IPS-NIHi11 (cell line): ENCODE data around the gene ASPN.
"Not testable (repeated sequence)": the region's sequence is repeated elsewhere in the genome, so short reads cannot be mapped to it uniquely, and the experiment has no call there.

Experiments
- DNase-seq: peaks from one replicate; pipeline ENCODE4 v3.0.0; 2012; ENCODE audit warnings: mixed read lengths, low spot score

Gene ASPN

DNA sequence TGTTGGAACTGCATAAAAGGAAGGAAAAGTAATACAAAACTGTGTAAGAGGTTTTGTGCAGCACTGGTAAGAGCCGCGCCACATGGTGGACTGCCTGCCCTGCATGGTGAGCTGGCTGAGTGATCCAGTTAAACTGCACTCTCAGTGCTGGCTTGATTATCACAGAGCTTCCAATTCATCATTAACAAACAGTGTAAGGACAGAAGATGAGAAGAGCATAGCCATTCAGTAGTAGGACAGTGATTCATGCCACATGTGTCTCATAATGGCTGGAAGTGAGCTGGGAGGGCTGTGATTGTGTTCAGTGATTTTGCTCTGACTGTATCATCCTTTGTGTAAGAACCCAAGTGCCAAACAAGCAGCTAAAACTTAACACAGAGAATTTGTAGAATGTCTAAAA, 14.1 kb downstream of the ASPN start:
- DNase-seq, result no peak

DNA sequence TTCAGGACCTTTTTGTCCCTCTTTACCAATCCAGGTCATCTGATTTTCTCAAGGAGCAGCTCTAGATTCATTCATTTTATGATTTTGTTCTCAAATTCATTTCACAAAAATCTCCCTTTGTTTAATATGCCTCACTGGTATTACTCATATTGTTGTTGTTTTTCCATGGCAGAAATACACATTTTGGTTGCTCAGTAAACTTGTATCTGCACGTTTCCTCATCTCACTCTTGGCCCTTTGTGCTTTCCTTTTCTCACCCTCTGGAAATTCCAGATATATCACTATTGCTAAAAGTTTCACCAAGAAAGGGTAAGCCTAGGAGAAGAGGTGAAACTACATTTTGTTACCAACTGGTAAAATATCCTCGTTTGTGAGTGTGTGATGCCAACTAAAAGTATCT, 14.8 kb downstream of the ASPN start:
- no peak for DNase-seq

DNA sequence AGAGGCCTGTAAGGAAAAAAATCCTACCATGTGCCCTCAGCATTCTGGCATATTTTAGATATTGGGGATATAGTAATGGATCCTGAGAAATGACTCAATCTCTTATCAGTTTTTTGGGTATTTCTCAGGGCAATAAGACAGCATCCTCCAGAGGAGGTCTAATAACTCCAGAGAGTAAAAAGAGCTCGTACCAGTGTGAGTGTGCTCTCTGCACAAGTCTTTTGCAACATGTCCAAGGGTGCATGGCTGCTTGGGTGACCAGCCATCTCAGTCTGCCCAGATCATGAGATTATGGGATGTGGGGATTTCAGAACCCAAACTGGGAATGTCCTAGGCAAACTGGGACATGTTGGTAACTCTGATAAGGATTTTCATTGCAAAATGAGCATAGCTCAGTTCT, 15.3 kb downstream of the ASPN start:
- no peak for DNase-seq

DNA sequence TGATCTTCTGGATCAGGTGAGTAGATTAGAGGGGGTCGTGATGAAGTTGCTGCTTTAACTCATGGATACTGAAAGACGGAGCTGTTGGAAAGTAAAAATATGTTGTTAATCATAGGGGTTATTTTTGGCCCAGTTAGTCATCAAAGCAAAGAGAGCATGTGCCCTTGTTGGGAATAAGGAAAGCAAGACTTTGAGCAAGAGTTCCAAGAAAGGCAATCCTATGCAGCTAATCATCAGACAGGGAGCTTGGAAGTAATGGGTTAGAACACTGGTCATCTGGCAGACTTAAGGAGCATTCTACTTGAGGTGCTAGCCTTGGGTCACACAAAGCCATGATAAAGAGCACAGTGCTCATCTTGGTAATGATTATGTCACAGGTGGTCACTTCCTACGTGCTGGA, 18.3 kb downstream of the ASPN start:
- DNase-seq, result no peak

DNA sequence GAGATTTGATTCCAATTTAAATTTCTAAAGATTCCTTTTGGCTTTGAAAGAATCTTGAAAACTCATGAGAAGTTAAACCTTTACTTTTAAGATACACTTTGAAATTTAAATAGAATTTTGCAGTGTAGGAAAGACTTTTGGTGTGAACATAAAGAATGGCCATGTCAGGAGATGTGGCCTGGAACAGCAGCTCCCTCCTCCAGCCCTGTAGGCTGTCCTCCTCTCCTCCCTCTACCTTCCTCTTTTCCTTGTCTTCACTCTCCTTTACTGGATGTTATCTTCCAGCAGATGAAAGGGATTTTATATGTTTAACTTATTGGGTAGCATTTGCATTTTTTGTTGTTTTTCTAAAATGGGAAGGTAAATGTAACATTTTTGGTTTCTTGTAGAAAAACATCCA, 18.9 kb downstream of the ASPN start:
- DNase-seq, result no peak

DNA sequence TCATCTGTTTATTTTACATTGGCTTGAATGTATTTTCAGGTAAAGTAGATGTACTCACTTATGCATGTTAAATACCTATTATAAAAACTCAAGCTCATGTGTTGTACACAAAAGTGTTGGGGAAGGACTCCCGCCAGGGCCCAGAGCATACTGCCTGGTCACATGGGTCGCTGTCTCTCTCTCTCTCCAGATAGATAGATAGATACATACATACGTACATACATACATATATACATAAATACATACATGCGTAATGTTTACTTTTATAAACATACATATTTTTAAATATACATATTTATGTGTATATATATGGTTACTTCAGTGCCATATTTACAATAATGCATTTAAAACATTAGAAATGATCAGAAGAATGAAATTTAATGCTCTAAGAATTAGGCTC, 24.7 kb downstream of the ASPN start:
- no peak for DNase-seq

DNA sequence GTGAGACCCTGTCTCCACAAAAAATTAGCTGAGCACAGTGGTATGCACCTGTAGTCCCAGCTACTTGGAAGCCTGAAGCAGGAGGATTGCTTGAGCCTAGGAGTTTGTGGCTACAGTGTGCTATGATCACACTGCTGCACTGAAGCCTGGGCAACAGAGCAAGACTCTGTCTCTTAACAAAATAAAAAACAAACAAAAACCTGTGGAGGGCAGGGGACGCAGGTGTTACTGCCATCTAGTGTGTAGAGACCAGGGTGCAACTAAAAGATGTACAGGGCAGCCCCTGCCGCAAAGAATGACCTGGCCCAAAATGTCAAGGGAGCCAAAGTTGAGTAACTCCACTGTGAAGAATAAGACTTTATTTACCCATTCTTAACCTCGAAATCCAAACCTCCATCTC, 27.1 kb downstream of the ASPN start:
- DNase-seq, result peak; percentile 37

DNA sequence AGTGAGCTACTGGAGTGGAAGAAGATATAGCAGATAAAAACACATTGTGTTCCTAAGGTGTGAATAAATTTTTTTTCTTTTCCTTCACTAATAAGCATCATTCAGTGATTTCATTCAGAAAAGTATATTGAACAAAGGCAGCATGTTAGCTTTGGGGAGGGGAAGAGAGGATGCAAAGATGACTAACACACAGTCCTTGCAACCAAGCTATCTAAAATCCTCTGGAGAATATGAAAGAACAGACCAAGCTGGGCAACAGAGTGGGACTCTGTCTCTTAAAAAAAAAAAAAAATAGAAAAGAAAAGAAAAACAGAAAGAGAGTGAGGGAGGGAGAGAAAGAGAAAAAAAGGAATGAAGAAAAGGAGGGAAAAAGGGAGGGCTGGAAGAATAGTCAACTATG, 35.8 kb downstream of the ASPN start:
- DNase-seq, result no peak

DNA sequence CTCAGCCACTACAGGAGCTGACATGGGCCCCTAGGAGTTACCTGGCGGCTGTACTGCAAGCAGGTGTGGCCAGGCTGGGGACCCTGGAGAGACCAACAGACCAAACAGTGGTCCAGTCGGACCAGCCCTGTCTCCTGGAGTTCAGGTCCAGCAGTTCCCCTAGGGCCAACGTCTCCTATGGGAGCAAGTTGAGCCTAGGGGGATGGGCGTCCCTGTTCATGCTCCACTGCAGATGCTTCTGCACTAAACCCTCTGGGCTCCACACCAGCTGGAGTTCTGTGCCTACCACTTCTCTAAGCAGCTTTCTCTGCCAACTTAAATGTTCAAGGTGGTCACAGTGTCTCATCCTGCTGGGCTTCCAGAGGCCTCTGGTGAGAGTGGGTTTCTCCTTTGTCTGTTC, 37.5 kb downstream of the ASPN start:
- no peak for DNase-seq

DNA sequence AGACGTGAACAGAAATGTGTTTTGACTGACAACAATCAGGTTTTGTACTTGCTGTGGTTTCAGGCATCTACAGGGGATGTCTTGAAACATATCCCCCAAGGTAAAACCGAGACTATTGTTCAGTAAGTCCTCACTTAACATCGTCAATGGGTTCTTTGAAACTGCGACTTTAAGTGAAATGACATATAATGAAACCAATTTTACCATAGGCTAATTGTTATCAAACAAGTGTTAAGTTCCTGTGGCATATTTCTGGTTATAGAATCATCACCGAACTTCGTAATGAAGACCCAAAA, 41.6 kb downstream of the ASPN start:
- DNase-seq, result no peak

DNA sequence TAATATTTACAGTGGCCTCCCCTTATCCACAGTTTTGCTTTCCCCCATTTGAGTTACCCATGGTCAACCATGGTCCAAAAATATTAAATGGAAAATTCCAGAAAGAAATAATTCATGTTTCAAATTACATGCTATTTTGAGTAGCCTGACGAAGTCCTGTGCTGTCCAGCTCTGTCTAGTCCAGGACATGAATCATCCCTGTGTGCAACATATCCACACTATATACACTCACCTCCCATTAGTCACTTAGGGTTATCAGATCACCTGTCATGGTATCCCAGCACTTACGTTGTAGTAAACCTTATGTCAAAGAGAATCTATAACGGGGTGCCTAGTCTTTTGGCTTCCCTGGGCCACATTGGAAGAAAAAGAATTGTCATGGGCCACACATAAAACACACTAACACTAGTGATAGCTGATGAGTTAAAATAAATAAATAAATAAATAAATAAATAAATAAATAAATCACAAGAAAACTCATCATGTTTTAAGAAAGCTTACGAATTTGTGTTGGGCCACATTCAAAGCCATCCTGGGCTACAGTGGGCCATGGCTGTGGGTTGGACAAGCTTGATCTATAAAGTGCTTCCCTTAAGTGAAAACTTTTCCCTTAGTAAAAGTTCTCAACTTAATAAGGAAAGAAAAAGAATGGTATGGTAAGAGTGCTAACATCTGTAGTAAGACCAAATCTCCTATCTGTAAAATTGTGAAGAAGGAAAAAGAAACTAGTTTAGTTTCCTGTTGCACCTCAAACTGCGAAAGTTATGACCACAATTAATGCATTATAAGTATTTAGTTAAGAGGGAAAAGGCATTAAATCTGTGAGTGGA, 42.2 kb downstream of the ASPN start:
- DNase-seq, result no peak

DNA sequence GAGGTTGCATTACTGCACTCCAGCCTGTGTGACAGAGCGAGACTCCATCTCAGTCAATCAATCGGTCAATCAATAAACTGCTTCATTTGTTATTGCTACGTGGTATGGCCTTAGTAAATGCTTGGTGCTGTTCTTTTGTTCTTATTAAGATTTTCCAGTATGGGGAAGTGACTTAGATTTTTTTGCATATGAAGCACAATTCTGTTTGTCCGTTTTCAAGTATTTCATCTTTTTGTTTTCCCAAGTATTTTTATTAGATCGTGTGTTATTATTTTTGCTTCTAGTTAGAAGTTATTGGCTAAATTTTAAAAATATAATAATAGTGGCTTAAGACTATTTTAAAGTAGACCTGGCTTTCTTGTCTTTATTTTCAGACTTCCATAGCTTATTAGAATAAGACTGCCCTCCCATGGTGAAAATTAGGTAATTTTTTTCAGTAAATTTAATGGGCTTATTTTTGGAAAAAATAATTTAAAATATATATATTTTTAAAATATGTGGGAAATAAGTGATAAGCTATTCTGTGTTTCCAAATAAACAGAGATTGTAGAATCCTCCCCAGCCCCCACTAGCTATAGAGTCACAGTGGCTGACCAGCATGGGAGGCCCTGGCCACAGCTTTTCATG, 43.3 kb downstream of the ASPN start:
- no peak for DNase-seq

DNA sequence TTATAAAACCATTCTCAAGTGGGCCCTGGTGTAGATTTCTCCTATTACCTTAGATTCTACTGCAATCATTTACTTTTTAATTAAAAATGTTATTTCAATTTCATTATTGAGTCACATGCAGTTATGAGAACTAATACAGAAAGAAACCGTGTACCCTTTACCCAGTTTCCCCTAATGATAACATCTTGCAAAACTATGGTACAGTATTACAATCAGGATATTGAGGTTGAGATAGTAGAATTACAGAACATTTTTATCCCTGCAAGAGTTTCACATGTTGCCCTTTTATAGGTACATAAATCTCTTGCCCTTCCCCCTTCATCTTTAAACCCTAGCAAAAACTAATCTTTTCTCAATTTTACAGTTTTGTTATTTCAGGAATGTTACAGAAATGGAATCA, 47.0 kb downstream of the ASPN start:
- DNase-seq, result no peak

DNA sequence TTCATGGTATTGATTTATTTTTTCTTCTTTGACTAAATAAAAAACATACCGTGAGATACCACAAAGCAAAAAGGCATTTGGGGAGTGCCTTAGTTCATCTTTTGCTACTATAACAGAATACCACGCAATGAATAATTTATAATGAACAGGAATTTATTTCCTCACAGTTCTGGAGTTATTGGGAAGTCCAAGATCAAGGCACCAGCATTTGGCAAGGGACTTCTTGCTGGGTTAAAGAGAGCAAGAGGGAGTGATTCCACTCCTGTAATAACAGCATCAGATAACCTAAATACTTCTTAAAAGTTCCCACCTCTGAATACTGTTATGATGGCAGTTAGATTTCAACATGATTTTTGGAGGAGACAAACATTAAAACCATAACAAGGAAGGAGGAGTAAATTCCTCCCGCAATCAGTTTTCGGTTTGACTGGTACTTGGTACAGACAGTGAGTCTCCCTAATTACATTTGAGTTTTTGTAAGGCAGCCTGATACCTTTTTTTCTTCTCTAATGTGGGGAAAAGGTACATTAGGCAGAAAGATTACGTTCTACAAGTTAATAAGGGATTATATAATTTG, 49.2 kb downstream of the ASPN start:
- no peak for DNase-seq

DNA sequence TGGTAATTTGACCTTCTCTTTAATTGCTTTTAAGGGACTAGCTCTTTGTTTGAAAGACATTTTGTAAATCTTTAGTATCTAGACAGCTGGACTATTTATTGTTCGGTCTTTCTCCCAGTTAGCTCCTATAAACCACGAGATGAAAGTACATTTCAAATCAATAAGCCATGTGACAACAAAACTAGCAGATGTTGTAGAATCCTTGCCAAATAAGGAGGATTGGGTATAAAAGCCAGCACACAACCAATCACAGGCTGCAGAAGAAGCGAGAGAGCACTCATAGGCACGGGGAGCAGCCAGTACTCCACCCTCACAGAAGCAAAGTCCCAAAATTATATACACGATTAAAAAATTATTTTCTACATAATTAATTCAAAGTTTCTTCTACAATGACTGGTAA, 50.0 kb downstream of the ASPN start:
- DNase-seq, result no peak

DNA sequence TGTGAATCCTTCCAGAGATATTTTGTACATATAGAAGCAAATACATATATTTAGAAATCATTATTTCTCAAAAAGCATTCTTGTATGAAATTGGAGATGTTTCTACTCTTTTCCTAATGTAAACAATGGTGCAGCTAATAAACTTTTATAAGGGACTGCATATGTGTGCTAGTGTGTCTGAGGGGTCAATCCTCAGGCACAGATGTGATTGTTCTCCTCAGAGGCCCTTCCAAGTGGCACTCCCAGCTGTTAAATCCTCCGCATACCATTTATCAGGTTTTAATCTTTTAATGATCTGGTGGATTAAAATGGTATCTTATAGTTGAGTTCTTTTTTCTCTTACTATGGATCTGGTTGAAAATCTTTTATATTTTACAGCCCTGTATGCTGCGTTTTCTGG, 52.5 kb downstream of the ASPN start:
- DNase-seq, result no peak

DNA sequence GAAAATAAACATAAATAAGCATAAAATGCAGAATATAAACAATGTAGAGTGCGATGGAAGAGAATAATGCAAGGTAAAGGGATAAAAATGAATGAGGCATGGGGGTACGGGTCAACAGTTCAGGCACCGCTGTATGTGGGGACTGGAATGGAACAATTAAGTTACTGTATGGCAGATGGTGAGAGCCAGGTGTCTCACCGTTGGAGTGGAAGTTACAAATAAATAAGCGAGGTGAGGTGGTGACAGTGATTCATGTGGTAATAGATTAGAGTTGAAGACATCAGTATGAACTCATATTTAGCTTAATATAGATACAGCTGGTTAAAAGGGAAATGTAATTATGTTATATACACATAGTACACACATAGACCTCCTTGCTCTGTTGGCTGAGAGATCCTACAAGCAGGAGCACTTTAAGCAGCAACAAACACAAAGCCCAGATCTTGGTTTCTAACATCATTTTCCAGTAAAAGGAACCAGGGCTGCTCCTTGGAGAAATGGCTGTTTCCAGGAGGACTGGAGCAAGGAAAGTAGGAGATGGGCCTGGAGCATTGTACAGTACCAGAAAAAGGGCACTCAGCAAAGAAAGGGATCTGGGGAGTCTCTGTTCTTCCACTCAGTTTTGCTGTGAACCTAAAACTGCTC, 55.7 kb downstream of the ASPN start:
- DNase-seq, result no peak

DNA sequence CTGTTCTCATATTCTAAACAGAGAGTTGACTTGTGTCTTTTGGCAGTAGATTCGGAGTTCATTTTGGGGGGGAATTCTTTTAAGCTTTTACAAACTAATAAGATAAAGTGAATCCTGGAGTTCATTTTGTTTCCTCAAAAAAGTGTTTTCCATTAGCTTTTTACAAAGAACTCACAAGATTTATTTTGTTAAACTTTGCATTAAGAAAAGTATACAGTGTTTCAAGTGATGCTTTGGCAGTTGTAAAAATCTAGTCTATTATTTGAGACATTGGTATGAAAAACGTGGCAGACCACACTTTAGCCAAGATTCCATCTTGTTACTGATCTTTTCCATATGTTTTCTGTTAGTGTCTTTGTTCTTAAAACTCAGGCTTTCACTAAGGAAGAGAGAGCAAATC, 56.8 kb downstream of the ASPN start:
- no peak for DNase-seq

DNA sequence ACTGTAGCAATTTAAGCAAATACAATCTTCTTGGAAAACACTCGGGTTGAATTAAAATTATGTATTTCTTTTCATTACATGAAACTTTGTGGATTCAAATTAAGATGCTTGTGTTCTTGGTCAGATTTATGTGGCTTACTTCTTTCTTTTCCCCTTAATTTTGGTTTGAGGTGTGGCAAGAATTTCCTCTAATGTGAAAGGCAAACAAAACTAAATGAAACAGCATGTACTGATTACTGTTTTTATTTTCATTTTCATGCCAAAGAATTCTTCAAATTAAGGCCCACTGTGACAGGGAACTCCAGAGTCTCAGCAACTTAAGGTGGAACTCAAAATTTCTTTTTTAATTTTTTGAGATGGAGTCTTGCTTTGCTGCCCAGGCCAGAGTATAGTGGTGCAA, 58.0 kb downstream of the ASPN start, which contains the start of gene OMD:
TSS of gene OMD (minus strand) at position 132 of the 400 bp plus-strand sequence. CDS start 6,913 bp downstream, outside the sequence.
- no peak for DNase-seq

DNA sequence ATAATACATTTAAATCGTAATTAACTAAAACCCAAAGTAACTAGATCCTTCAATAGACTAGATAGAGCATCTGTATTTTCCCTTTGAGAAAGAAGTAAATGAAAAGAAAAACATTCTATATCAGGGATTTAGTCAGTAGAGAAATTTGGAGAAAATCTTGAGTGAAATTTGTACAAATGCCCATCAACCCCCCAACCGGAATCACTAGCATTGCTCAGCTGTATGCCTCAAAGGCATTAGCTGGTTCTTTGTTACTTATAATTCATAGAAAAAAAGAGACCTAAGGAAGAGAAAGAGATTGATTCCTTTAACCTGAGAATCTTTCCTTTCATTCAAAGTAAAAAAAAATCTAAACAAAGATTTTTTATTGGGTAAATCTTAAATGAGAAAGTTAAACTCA, 58.7 kb downstream of the ASPN start:
- DNase-seq, result no peak

DNA sequence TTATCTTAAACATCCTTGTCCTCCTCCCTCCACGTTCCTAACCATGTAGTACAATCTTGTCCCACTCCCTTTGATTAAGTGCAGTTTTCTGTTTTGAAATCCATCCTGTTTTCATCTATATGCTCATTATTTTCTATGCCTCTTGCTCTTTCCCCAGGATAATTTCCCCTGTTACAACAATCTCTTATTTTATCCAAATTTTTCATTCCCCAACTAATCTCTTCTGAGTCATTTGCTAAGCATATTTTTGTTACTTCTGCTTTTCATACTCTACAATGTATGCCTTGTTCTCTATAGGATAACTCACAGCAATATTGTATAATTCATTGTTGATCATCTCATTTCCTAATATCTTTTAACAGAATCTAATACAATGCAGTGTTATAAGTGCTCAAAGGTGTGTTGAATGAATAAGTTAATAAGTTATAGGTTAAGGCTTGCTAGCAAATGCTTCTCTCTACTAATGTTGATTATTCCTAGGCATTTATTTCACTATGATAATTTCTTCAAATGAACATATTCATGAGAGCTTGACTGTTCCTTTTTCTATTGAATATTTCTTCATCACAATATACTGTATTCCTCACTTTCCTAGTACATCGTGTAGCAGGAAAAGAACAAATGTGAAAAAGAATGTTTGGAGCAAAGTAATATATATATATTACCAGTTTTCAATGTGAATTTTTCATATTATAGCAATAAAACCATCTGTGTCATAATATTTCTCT, 59.5 kb downstream of the ASPN start:
- no peak for DNase-seq

DNA sequence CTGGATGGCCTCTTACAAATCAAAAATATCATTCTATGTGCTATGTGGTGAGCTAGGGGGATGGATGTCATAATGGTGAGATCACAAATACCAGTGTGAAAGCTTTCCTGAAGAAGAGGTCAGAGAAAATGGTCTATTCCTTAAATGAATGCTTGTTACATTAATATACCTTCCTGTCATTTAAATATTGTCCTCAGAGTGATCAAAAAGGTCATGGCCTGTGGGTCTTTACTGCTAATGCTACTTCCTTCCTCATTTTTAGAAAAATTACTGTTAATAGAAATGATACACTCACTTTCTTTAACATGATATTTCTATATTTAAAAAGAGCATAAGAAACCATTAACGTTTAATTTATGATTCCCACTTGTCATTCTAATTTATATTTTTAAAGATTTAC, 67.7 kb downstream of the ASPN start:
- DNase-seq, result no peak

DNA sequence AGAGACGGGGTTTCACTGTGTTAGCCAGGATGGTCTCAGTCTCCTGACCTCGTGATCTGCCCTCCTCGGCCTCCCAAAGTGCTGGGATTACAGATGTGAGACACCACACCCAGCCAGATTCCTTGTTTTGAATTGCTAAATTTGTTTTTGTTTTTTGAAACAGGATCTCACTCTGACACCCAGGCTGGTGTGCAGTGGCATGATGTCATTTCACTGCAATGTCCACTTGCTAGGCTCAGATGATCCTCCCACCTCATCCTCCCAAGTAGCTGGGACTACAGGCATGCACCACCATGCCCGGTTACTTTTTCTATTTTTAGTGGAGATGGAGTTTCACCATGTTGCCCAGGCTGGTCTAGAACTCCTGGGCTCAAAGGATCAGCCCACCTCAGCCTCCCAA, 71.1 kb downstream of the ASPN start:
- DNase-seq, result not testable (repeated sequence)
